Fibroblast of villous mesenchyme (primary cell): ENCODE results near the gene USP48. TPM values are rescaled to one million over a fixed set of nuclear protein-coding genes. Genes with fewer than 3 reads are reported as not detected.
"Not testable (repeated sequence)": the region's sequence is repeated elsewhere in the genome, so short reads cannot be mapped to it uniquely, and the experiment has no call there.

Source experiments
- DNase-seq: peaks from one replicate; pipeline ENCODE4 v3.0.0-alpha.2; 2010; ENCODE audit warnings: low read depth
- H3K4me3 ChIP-seq: 2 replicates; pipeline ENCODE4 v1.5.1; 2011; ENCODE audit warnings: low read depth, mild to moderate bottlenecking, low read length
- CTCF ChIP-seq: IDR thresholded peaks from 2 replicates; pipeline ENCODE4 v1.5.1; 2012; ENCODE audit warnings: low read depth, mild to moderate bottlenecking, low read length; ENCODE audit not compliant: insufficient read depth
- total RNA-seq: library from RNA; depleted of rRNA; stranded (reverse); fragments of >200 nt; gene quantifications from 2 replicates; pipeline ENCODE4 v1.2.3, GENCODE V29; 2012

The USP48 gene
- total RNA-seq, 1 donor = 52.2 TPM

- no peak for TF ChIP-seq CTCF
- DNase-seq = peak; percentile 30
- H3K4me3 ChIP-seq = no peak overlapping the region
These were observed 102.0 kb downstream of the USP48 start for GRCh38 chr1:21680918-21681317.

GRCh38 chr1:21680381-21680780 is 102.6 kb downstream of the USP48 start:
- peak; percentile 39 for DNase-seq
- no peak for TF ChIP-seq CTCF
- H3K4me3 ChIP-seq = no peak overlapping the region

- H3K4me3 ChIP-seq = no peak overlapping the region
- no peak for TF ChIP-seq CTCF
- DNase-seq = no peak
These were observed 105.8 kb downstream of the USP48 start for GRCh38 chr1:21677168-21677567.

- no peak overlapping the region for H3K4me3 ChIP-seq
- DNase-seq = no peak
- TF ChIP-seq CTCF = no peak
These were observed 108.0 kb downstream of the USP48 start for GRCh38 chr1:21674957-21675356.

- not testable (repeated sequence) for DNase-seq
These were observed 109.1 kb downstream of the USP48 start for GRCh38 chr1:21673853-21674252.

GRCh38 chr1:21673277-21673780 is 109.6 kb downstream of the USP48 start:
- DNase-seq = peak; percentile 72
- TF ChIP-seq CTCF = no peak
- H3K4me3 ChIP-seq = no peak overlapping the region

More at GRCh38 chr1:21673853-21674252, 109.1 kb downstream of the USP48 start:
- H3K4me3 ChIP-seq = not testable (repeated sequence)

- H3K4me3 ChIP-seq = no peak overlapping the region
- TF ChIP-seq CTCF = no peak
- DNase-seq = no peak
These were observed 110.3 kb downstream of the USP48 start for GRCh38 chr1:21672478-21673276.
